ENCODE results near the gene ROBO1.

DNA sequence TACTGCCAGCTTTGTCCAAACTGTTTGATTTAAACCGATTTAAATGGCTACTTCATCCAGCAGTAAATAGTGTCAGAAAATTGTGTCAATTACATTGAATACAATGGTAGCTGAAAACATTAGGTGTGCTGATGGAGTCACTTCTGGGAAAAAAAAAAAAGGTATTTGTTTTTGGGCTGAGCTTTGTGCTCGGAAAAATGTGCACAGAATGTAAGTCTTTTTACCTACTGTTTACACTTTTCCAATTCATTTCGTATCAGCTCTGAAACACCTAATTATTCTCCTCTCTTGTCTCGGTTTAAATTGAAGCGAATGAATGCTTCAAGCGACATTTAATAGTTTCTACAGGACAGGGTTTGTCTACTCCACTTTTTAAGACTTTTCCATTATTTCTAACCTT lies 1078.4 kb downstream of the ROBO1 start:
- no peak for TF ChIP-seq POLR2A (IDR thresholded peaks at IDR 0.05)
- TF ChIP-seq CTCF (IDR thresholded peaks at IDR 0.05), result no peak
